ENCODE data around the gene ECI1. TPM values are rescaled to one million over a fixed set of nuclear protein-coding genes. Genes with fewer than 3 reads are reported as not detected.

Gene ECI1
- total and polyA plus RNA-seq, 2 experiments from 2014 or later = 71.4 to 156 TPM

- Histone ChIP-seq H3K4me2 (no peak within 1 kb of the TSS), H3K36me3 (replicated peaks; ENCODE audit: insufficient read depth, low read depth) (no peaks in the 10 kb centered on the region), H3K27me3 (no peaks in the 10 kb centered on the region), H3K9me3 (ENCODE audit: low read depth) (no peaks in the 10 kb centered on the region), H3K9me2 (replicated peaks; ENCODE audit: insufficient read depth) (no peaks in the 10 kb centered on the region), H3K79me2 (peaks cover 30% of the 10 kb centered on the region), H3K4me1 (ENCODE audit: insufficient read depth) (peaks cover 16% of the 10 kb centered on the region), H3K4me3 (no peak within 1 kb of the TSS), H4K20me1 (ENCODE audit: insufficient read depth, poor library complexity, severe bottlenecking) (peaks cover 8% of the 10 kb centered on the region), H2AFZ (no peak within 1 kb of the TSS), H3K27ac (no peak within 1 kb of the TSS)
- no peak for DNase-seq (ENCODE audit: low spot score)
- 63% methylated on average over 22 of the region's 24 CpGs for WGBS (ENCODE audit: low lambda C conversion rate, missing lambda C conversion rate)
- TF ChIP-seq EZH2 (IDR thresholded peaks at IDR 0.05; ENCODE audit: borderline replicate concordance) (no peak), CTCF (IDR thresholded peaks at IDR 0.05; ENCODE audit: poor library complexity) (no peak)
Measured at GRCh38 chr16:2210386-2211365, 40.7 kb downstream of the ECI1 start, which contains the start of gene BRICD5. Gene BRICD5, minus strand, starts transcription at chr16:2210863. Its CDS starts 30 bp downstream, at chr16:2210833.

- H3K27ac ChIP-seq = no peak overlapping the region
- H3K27me3 ChIP-seq = no peaks in the 10 kb centered on the region
- H3K4me3 ChIP-seq = no peak overlapping the region
- H3K9me3 ChIP-seq (ENCODE audit: low read depth) = no peaks in the 10 kb centered on the region
- WGBS (ENCODE audit: low lambda C conversion rate, missing lambda C conversion rate) = 97% methylated on average over 16 of the region's 17 CpGs
- DNase-seq (ENCODE audit: low spot score) = no peak
- no peak overlapping the region for H3K4me2 ChIP-seq
- no peak overlapping the region for H2AFZ ChIP-seq
- no peaks in the 10 kb centered on the region for H3K36me3 ChIP-seq (replicated peaks; ENCODE audit: insufficient read depth, low read depth)
- H4K20me1 ChIP-seq (ENCODE audit: insufficient read depth, poor library complexity, severe bottlenecking) = peaks cover 8% of the 10 kb centered on the region
- peaks cover 16% of the 10 kb centered on the region for H3K4me1 ChIP-seq (ENCODE audit: insufficient read depth)
- no peak for TF ChIP-seq CTCF (IDR thresholded peaks at IDR 0.05; ENCODE audit: poor library complexity)
- no peak for TF ChIP-seq EZH2 (IDR thresholded peaks at IDR 0.05; ENCODE audit: borderline replicate concordance)
- TF ChIP-seq EZH2phosphoT487 (IDR thresholded peaks at IDR 0.05; ENCODE audit: low read depth, severe bottlenecking, unreplicated experiment) = no peak
- H3K9me2 ChIP-seq (replicated peaks; ENCODE audit: insufficient read depth) = no peaks in the 10 kb centered on the region
- H3K79me2 ChIP-seq = peaks cover 31% of the 10 kb centered on the region
Measured at GRCh38 chr16:2210009-2210332, 41.4 kb downstream of the ECI1 start.

GRCh38 chr16:2209258-2210008 is 42.0 kb downstream of the ECI1 start:
- H3K4me1 ChIP-seq (ENCODE audit: insufficient read depth) = peaks cover 16% of the 10 kb centered on the region
- no peaks in the 10 kb centered on the region for H3K36me3 ChIP-seq (replicated peaks; ENCODE audit: insufficient read depth, low read depth)
- no peak overlapping the region for H3K4me3 ChIP-seq
- H4K20me1 ChIP-seq (ENCODE audit: insufficient read depth, poor library complexity, severe bottlenecking) = peaks cover 8% of the 10 kb centered on the region
- DNase-seq (ENCODE audit: low spot score) = no peak
- H3K79me2 ChIP-seq = peaks cover 31% of the 10 kb centered on the region
- no peaks in the 10 kb centered on the region for H3K9me3 ChIP-seq (ENCODE audit: low read depth)
- no peak for TF ChIP-seq EZH2phosphoT487 (IDR thresholded peaks at IDR 0.05; ENCODE audit: low read depth, severe bottlenecking, unreplicated experiment)
- no peaks in the 10 kb centered on the region for H3K9me2 ChIP-seq (replicated peaks; ENCODE audit: insufficient read depth)
- no peak overlapping the region for H3K27ac ChIP-seq
- H2AFZ ChIP-seq = no peak overlapping the region
- H3K4me2 ChIP-seq = no peak overlapping the region
- no peaks in the 10 kb centered on the region for H3K27me3 ChIP-seq
- 90% methylated on average over 29 of the region's 29 CpGs for WGBS (ENCODE audit: low lambda C conversion rate, missing lambda C conversion rate)

GRCh38 chr16:2208772-2209171 is 42.6 kb downstream of the ECI1 start:
- no peak overlapping the region for H3K27ac ChIP-seq
- no peak overlapping the region for H3K4me3 ChIP-seq
- H4K20me1 ChIP-seq (ENCODE audit: insufficient read depth, poor library complexity, severe bottlenecking) = peaks cover 8% of the 10 kb centered on the region
- H3K27me3 ChIP-seq = no peaks in the 10 kb centered on the region
- H3K4me1 ChIP-seq (ENCODE audit: insufficient read depth) = peaks cover 16% of the 10 kb centered on the region
- DNase-seq (ENCODE audit: low spot score) = no peak
- H3K4me2 ChIP-seq = no peak overlapping the region
- no peaks in the 10 kb centered on the region for H3K9me2 ChIP-seq (replicated peaks; ENCODE audit: insufficient read depth)
- 96% methylated on average over 9 of the region's 9 CpGs for WGBS (ENCODE audit: low lambda C conversion rate, missing lambda C conversion rate)
- no peak overlapping the region for H2AFZ ChIP-seq
- TF ChIP-seq EZH2 (IDR thresholded peaks at IDR 0.05; ENCODE audit: borderline replicate concordance) = no peak
- TF ChIP-seq EZH2phosphoT487 (IDR thresholded peaks at IDR 0.05; ENCODE audit: low read depth, severe bottlenecking, unreplicated experiment) = no peak
- no peak for TF ChIP-seq CTCF (IDR thresholded peaks at IDR 0.05; ENCODE audit: poor library complexity)
- H3K79me2 ChIP-seq = peaks cover 27% of the 10 kb centered on the region
- H3K36me3 ChIP-seq (replicated peaks; ENCODE audit: insufficient read depth, low read depth) = no peaks in the 10 kb centered on the region
- no peaks in the 10 kb centered on the region for H3K9me3 ChIP-seq (ENCODE audit: low read depth)

Measured in hepatocyte (in vitro differentiated cells).